ENCODE data around the gene CACFD1.

The CACFD1 gene

DNA sequence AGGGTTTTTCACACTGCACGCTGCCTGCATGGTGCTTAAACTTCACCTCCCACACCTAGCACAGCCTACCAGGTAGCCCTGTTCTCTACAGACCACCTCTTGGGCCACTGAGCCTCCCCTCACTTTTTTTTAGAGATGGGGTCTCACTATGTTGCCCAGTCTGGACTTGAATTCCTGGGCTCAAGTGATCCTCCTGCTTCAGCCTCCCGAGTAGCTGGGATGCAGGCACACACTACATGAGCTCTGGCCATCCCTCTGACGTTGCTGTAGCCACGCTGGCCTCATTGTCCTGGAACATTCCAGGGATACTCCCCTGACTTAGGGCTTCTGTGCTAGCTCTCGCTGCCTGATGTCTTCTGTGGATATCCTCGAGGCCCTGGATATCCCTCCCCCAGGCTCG, 7.2 kb upstream of the CACFD1 start:
- no peaks in the 10 kb centered on the region for H3K9me3 Mint-ChIP-seq
- no peaks in the 10 kb centered on the region for H3K4me1 Mint-ChIP-seq
- H3K27ac Mint-ChIP-seq: no peak overlapping the region
- H3K36me3 Mint-ChIP-seq (ENCODE audit: low read depth): no peaks in the 10 kb centered on the region
- H3K4me3 Mint-ChIP-seq: no peak overlapping the region
- peaks cover 10% of the 10 kb centered on the region for H3K27me3 Mint-ChIP-seq (ENCODE audit: low read depth)
- TF ChIP-seq, protein P1, sequence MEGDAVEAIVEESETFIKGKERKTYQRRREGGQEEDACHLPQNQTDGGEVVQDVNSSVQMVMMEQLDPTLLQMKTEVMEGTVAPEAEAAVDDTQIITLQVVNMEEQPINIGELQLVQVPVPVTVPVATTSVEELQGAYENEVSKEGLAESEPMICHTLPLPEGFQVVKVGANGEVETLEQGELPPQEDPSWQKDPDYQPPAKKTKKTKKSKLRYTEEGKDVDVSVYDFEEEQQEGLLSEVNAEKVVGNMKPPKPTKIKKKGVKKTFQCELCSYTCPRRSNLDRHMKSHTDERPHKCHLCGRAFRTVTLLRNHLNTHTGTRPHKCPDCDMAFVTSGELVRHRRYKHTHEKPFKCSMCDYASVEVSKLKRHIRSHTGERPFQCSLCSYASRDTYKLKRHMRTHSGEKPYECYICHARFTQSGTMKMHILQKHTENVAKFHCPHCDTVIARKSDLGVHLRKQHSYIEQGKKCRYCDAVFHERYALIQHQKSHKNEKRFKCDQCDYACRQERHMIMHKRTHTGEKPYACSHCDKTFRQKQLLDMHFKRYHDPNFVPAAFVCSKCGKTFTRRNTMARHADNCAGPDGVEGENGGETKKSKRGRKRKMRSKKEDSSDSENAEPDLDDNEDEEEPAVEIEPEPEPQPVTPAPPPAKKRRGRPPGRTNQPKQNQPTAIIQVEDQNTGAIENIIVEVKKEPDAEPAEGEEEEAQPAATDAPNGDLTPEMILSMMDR (IDR thresholded peaks at IDR 0.05; ENCODE audit: unreplicated experiment in 3 of 3): no peak

DNA sequence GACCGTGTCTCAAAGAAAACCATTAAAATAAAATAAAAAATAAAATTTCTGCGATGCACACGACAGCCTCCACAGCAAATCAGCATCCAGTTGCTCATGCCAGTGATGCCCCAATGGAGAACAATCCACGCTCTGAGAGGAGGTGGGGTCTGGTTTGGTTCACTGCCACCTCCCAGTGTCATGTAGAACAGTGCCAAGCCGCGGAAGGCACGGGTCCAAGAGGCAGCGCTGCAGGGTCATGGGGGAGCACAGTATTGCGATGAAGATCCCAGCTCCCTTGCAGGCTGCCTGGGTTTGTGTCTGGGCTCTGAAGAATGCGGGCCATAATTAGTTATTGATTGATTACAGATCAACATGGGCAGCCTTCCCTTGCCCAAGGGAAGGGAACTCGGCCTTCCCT, 6.1 kb upstream of the CACFD1 start:
- H3K9me3 Mint-ChIP-seq: no peaks in the 10 kb centered on the region
- no peak overlapping the region for H3K4me3 Mint-ChIP-seq
- H3K36me3 Mint-ChIP-seq (ENCODE audit: low read depth): no peaks in the 10 kb centered on the region
- TF ChIP-seq, protein P1 (IDR thresholded peaks at IDR 0.05; ENCODE audit: unreplicated experiment in 3 of 3): no peak
- no peak overlapping the region for H3K27ac Mint-ChIP-seq
- H3K4me1 Mint-ChIP-seq: no peaks in the 10 kb centered on the region
- H3K27me3 Mint-ChIP-seq (ENCODE audit: low read depth): peaks cover 10% of the 10 kb centered on the region

DNA sequence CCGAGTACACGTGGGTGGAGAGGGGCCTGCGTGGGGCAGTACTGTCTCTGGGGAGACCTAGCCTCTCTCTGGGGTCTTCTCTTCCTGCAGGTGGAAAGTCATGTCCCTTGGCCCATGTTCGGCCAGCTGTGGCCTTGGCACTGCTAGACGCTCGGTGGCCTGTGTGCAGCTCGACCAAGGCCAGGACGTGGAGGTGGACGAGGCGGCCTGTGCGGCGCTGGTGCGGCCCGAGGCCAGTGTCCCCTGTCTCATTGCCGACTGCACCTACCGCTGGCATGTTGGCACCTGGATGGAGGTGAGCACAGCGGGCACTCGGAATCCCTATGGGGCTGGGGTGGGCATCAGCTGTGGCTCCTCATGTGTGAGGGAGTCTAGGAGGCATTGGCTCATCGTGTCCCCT, 5.5 kb upstream of the CACFD1 start:
- TF ChIP-seq, protein P1 (IDR thresholded peaks at IDR 0.05; ENCODE audit: unreplicated experiment in 3 of 3): no peak
- H3K27ac Mint-ChIP-seq: no peak overlapping the region
- H3K36me3 Mint-ChIP-seq (ENCODE audit: low read depth): no peaks in the 10 kb centered on the region
- H3K4me3 Mint-ChIP-seq: no peak overlapping the region
- peaks cover 10% of the 10 kb centered on the region for H3K27me3 Mint-ChIP-seq (ENCODE audit: low read depth)
- H3K4me1 Mint-ChIP-seq: no peaks in the 10 kb centered on the region
- no peaks in the 10 kb centered on the region for H3K9me3 Mint-ChIP-seq

DNA sequence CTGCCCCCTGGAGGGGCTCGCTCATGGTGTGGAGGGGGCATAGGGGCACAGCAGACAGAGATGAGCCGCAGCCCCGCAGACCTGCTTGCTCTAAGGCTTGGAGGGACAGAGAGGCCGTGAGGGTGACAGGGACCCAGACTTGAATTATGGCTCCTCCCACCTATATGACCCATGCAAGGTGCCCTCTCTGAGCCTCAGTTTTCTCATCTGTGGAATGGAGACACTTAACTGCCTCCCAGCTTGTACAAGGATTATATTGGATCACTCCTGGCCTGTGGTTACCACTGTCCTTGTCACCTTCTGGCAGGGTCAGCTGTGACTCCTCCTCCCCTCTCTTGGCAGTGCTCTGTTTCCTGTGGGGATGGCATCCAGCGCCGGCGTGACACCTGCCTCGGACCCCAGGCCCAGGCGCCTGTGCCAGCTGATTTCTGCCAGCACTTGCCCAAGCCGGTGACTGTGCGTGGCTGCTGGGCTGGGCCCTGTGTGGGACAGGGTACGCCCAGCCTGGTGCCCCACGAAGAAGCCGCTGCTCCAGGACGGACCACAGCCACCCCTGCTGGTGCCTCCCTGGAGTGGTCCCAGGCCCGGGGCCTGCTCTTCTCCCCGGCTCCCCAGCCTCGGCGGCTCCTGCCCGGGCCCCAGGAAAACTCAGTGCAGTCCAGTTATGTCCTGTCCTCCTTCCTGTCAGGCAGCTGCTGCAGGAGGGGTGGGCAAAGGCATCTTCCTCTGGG, 4.7 kb upstream of the CACFD1 start:
- Mint-ChIP-seq H3K4me1 (no peaks in the 10 kb centered on the region), H3K27me3 (ENCODE audit: low read depth) (peaks cover 10% of the 10 kb centered on the region), H3K27ac (no peak overlapping the region), H3K36me3 (ENCODE audit: low read depth) (no peaks in the 10 kb centered on the region), H3K4me3 (no peak overlapping the region), H3K9me3 (no peaks in the 10 kb centered on the region)
- TF ChIP-seq, protein P1 (IDR thresholded peaks at IDR 0.05; ENCODE audit: unreplicated experiment in 3 of 3): no peak

DNA sequence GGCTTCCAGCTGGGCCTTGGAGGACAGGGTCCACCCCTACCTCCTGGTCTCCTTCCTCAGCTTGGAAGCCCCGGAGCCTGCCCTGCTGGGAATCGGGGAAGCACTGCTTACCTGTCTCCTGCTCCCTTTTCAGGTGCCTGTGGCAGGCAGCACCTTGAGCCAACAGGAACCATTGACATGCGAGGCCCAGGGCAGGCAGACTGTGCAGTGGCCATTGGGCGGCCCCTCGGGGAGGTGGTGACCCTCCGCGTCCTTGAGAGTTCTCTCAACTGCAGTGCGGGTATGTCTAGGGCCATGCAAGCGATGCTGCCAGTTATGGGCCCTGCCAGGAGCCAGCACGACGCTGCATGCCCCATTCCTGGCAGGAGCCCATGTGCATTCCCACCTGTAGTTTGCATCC, 3.8 kb upstream of the CACFD1 start:
- H3K27me3 Mint-ChIP-seq (ENCODE audit: low read depth): peaks cover 10% of the 10 kb centered on the region
- peaks cover 1% of the 10 kb centered on the region for H3K4me1 Mint-ChIP-seq
- no peak overlapping the region for H3K4me3 Mint-ChIP-seq
- no peaks in the 10 kb centered on the region for H3K36me3 Mint-ChIP-seq (ENCODE audit: low read depth)
- TF ChIP-seq, protein P1 (IDR thresholded peaks at IDR 0.05; ENCODE audit: unreplicated experiment in 3 of 3): no peak
- H3K9me3 Mint-ChIP-seq: no peaks in the 10 kb centered on the region
- H3K27ac Mint-ChIP-seq: no peak overlapping the region

DNA sequence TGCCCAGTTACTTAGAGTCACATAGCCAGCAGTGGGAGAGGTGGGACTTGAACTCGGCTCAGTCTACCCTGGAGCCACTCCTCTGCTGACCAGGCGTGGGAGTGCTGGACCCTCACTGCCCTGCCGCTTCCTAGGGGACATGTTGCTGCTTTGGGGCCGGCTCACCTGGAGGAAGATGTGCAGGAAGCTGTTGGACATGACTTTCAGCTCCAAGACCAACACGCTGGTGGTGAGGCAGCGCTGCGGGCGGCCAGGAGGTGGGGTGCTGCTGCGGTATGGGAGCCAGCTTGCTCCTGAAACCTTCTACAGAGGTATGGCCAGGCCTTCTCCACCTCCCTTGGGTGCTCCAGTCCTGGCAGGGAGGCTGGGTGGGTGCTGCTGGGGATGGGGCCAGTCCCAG, 3.4 kb upstream of the CACFD1 start:
- no peaks in the 10 kb centered on the region for H3K9me3 Mint-ChIP-seq
- H3K36me3 Mint-ChIP-seq (ENCODE audit: low read depth): no peaks in the 10 kb centered on the region
- peaks cover 10% of the 10 kb centered on the region for H3K27me3 Mint-ChIP-seq (ENCODE audit: low read depth)
- TF ChIP-seq, protein P1 (IDR thresholded peaks at IDR 0.05; ENCODE audit: unreplicated experiment in 3 of 3): no peak
- H3K4me1 Mint-ChIP-seq: peaks cover 6% of the 10 kb centered on the region
- no peak overlapping the region for H3K27ac Mint-ChIP-seq
- H3K4me3 Mint-ChIP-seq: no peak overlapping the region
